ENCODE results near the gene ATP13A3.
A peak's percentile ranks its signal among the peaks of the same experiment; 100 is the strongest.
"Not testable (repeated sequence)": the region's sequence is repeated elsewhere in the genome, so short reads cannot be mapped to it uniquely, and the experiment has no call there.

The ATP13A3 gene

DNA sequence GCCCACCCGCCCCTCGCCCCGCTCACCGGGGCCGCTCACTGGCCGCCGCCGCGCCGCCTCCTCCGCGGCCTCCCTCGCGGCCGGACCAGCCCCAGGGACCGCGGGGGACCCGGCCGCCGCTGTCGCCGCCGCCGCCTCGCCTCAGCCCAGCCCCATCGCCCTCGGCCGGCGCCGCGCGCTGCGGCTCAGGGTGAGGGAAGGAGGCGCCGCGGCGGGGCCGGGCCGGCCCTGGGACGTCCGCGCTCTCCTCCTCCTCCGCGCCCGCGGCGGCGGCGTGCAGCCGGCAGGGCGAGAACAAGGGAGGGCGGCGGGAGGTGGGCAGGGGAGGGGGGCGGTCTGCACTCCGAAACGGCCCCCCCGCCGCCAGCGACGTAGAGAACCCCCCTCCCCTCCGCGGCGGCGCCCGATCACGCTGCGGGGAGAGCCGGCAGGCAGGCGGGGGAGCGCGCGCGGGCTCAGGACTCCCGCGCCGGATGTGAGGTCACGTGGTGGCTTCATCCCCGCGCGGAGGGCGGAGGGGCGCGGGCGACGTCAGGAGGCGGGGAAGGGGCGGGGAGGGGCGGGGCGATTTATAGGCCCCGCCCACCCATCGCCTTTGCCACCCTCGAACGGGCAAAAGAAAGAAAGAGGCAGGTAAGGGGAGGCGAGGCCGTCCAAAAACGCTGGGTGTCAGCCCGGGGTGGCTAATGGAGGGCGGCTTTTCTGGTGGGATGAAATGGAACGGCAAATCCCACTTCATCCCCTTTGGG is at the start of gene ATP13A3:
TSS of gene ATP13A3 (minus strand) at position 463 of the 749 bp plus-strand sequence. CDS start 24,812 bp downstream, outside the sequence.
- peak; percentile 71 for DNase-seq (ENCODE audit: low read depth)

DNA sequence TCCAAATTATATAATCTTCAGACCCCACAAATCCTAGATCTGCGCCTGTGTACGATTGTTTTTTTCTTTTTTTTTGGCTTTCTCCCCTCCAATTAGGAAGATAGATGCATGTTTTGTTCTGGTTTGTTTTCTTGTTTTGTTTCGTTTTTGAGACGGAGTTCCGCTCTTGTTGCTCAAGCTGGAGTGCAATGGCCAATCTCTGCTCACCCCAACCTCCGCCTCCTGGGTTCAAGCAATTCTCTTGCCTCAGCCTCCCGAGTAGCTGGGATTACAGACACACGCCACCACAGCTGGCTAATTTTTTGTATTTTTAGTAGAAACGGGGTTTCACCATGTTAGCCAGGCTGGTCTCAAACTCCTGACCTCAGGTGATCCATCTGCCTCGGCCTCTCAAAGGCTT is 48.4 kb upstream of the ATP13A3 start:
- DNase-seq (ENCODE audit: low read depth), result not testable (repeated sequence)

GRCh38 chr3:194534243-194534642 is 47.4 kb upstream of the ATP13A3 start:
- no peak for DNase-seq (ENCODE audit: low read depth)

GRCh38 chr3:194532591-194532990 is 45.8 kb upstream of the ATP13A3 start:
- DNase-seq (ENCODE audit: low read depth), result no peak

- no peak for DNase-seq (ENCODE audit: low read depth)
Measured at GRCh38 chr3:194527726-194528125, 40.9 kb upstream of the ATP13A3 start.

DNA sequence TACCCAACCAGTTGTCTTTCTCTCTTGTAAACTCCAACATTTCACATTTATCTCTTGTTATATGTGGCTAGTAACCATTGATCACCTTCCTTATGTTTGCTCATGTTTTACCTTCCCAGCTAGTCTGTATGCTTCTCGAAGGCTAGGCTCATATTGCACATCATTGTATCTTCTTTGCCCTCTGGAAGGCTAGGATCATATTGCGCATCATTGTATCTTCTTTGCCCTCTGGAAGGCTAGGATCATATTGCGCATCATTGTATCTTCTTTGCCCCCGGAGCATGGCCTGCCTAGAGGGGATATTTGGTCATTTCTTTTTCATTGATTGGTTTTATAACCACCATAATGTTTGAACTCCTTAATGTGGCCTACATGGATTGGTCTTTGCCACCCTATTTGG is 39.4 kb upstream of the ATP13A3 start:
- no peak for DNase-seq (ENCODE audit: low read depth)

DNA sequence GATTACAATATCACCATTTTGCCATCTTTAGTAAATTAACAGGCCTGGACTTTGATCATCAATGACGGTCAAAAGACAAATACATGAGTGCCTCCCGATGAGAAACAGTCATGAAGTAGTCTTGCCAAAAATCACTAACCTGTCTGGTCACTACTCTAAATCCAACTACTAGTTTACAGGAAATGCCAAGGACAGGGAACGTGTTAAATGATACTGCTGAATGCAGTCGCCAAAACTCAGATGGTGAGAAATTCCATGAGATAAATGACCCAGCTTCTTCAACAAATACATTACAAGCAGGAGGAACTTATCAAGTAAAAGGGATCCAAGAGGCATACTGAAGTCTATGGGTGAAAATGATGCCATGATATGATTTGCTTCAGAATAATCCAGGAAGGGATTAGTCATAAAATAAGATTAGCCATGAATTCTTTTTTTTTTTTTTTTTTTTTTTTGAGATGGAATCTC is 35.8 kb upstream of the ATP13A3 start:
- no peak for DNase-seq (ENCODE audit: low read depth)

GRCh38 chr3:194521510-194522260 is 34.9 kb upstream of the ATP13A3 start:
- no peak for DNase-seq (ENCODE audit: low read depth)

DNA sequence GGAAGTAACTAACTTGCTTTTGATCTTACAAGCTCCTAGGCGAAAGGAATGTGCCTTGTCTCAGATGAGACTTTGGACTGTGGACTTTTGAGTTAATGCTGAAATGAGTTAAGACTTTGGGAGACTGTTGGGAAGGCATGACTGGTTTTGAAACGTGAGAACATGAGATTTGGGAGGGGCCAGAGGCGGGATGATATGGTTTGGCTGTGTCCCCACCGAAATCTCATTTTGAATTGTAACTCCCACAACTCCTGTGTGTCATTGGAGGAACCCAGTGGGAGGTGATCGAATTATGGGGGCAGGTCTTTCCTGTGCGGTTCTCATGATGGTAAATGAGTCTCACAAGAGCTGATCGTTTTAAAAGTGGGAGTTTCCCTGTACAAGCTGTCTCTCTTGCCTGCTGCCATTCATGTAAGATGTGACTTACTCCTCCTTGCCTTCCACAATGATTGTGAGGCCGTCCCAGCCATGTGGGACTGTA is 33.9 kb upstream of the ATP13A3 start:
- DNase-seq (ENCODE audit: low read depth), result not testable (repeated sequence)

DNA sequence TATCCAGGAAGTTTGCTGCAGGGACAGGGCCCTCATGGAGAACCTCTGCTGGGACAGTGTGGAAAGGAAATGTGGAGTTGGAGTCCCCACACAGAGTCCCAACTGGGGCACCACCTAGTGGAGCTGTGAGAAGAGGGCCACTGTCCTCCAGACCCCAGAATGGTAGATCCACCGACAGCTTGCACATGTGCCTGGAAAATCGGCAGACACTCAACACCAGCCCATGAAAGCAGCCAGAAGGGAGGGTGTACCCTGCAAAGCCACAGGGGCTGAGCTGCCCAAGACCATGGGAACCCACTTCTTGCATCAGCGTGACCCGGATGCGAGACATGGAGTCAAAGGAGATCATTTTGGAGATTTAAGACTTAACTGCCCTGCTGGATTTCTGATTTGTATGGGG is 33.4 kb upstream of the ATP13A3 start:
- not testable (repeated sequence) for DNase-seq (ENCODE audit: low read depth)

DNA sequence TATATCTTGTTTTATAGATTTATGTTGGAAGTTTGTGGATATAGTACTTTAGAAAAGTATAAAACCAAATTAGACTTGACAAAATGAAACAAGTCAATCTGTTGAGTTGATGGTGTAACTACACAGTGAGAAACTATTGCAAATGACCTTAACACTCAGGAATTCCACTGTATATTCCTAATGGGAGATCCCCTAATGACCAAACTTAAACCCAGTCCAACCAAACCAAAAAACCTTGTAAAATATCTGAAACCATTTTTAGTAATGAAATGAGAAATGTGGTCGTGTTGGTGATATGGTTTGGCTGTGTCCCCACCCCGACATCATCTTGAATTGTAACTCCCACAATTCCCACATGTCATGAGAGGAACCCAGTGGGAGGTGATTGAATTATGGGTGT is 31.9 kb upstream of the ATP13A3 start:
- DNase-seq (ENCODE audit: low read depth), result no peak

DNA sequence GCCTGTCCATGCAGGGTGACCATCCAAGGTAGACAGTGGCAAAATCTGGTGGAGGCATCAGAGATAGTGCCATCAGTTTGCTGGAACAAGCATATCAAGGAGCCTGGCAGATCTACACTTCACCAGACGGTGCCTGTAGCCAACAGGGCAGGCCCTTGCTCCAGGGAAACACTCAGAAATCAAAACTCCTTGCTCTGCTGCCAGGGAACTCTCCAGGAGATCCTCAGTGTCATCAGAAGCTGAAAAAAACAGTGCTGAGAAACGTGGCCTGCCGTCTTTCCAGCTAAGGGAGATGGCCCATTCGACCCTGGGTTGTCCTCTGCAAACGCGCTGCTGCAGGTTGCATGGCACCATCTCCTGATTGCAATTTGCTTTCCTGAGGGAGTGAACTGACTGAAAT is 30.5 kb upstream of the ATP13A3 start:
- DNase-seq (ENCODE audit: low read depth), result no peak

DNA sequence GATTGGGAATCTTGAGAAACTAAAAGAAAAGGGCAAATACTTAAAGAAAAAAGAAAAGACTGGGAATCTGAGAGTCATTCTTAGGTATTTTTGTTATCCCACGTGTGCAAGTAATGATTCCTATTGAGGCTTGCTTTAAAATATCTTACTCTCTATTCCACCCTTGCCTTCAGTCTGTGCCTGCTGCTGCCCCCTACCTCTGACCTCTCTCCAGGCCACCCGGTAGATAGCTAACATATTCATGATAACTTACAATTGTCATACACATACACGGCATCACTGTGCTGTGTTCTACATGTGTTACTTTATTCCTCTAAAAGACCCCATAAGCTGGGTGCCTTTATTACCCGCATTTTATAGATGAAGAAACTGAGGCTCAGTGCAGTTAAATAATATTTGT is 27.8 kb upstream of the ATP13A3 start:
- no peak for DNase-seq (ENCODE audit: low read depth)

GRCh38 chr3:194512895-194513601 is 26.2 kb upstream of the ATP13A3 start:
- no peak for DNase-seq (ENCODE audit: low read depth)

DNA sequence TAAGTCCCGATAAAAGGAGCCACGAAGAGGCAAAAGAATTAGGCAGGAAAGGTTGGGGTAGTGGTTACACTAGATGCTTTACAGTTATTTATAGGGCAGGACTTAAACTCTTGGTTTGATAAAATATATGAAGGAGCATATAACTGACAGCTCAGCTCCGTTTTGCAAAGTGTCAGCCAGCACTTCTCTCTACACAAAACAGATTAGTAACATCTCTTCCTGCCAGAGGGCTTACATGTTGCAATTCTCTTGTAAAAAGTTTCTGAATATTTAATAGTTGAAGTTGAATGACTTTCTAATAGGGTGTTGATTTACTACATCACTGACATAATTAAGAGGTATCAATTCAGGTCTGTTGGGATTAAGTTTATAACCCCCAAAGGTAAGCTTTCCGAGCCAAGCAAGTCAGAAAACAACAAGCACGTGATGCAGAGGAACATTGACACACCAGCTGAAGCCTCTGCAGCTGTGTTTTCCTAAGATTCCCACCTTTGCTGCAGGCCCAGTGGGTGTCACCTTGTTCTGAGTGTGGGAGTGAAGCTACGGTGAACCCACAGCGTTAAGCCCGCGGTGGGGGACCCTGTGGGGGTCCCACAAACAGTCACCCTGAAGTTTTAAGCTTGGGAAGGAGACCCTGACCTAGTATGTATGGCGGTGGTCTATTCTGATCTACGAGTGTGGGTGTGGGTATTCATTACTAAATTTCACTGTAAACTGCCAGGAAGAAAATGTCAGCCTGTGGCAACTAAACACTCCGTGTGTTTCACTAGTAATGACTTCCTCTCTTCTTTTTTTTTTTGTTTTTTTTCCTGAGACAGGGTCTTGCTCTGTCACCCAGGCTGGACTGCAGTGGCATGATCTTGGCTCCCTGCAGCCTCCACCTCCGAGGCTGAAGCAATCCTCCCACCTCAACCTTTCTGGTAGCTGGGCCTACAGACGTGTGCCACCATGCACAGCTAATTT is 22.0 kb upstream of the ATP13A3 start:
- DNase-seq (ENCODE audit: low read depth), result no peak

- DNase-seq (ENCODE audit: low read depth), result no peak
Measured at GRCh38 chr3:194507571-194507970, 20.8 kb upstream of the ATP13A3 start.

GRCh38 chr3:194505791-194506415 is 19.1 kb upstream of the ATP13A3 start:
- DNase-seq (ENCODE audit: low read depth), result no peak

DNA sequence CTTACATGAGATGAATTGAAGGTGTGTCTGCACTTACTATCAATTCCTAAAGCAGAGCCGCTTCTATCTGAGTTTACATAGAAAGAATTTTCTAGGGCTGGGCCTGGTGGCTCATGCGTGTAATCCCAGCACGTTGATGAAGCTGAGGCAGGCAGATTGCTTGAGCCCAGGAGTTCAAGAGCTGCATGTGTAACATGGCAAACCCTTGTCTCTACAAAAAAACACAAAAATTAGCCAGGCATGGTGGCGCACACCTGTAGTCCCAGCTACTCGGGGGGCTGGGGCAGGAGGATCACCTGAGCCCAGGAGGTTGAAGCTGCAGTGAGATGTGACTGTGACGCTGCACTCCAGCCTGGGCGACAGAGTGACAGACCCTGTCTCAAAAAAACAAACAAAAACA is 18.1 kb upstream of the ATP13A3 start:
- DNase-seq (ENCODE audit: low read depth), result no peak

DNA sequence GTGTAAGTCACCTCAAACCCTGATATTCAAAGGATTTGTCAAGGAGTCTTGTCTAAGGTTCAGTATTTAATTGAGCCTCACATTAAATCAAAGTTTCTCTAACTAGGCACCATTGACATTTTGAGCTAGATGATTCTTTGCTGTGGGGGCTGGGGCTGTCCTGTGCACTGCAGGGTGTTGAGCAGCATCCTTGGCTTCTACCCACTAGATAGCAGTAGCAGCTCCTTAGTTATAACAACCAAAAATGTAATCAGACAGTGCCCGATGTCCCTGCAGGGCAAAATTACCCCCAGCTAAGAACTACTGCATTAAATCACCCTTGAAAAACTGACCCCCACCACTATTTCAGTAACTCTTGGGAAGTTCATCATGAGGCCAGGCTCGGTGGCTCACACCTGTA is 17.3 kb upstream of the ATP13A3 start:
- DNase-seq (ENCODE audit: low read depth), result no peak

- DNase-seq (ENCODE audit: low read depth), result no peak
Measured at GRCh38 chr3:194503081-194503531, 16.3 kb upstream of the ATP13A3 start.

- DNase-seq (ENCODE audit: low read depth), result no peak
Measured at GRCh38 chr3:194500198-194500597, 13.4 kb upstream of the ATP13A3 start.
